HAP-1 (cell line): ENCODE results near the gene DRICH1.
"Not testable (repeated sequence)": the region's sequence is repeated elsewhere in the genome, so short reads cannot be mapped to it uniquely, and the experiment has no call there.

Experiments
- DNase-seq, 2 experiments: peaks; one replicate each; pipeline ENCODE4 v3.0.0-alpha.2; 2016 to 2020; ENCODE audit warnings: low spot score in 2 of 2
- H3K27me3 ChIP-seq: fragments of 250-450 bp; sonication (Bioruptor Pico); 2 replicates; pipeline ENCODE4 v1.5.1; 2020; ENCODE audit warnings: low read depth, mild to moderate bottlenecking, moderate library complexity
- H3K36me3 ChIP-seq: fragments of 250-450 bp; sonication (Bioruptor Pico); replicated peaks from 2 replicates; pipeline ENCODE4 v1.5.1; 2020; ENCODE audit warnings: mild to moderate bottlenecking
- H3K4me1 ChIP-seq: fragments of 250-450 bp; sonication (Bioruptor Pico); 2 replicates; pipeline ENCODE4 v1.5.1; 2020; ENCODE audit warnings: mild to moderate bottlenecking
- H3K4me3 ChIP-seq: fragments of 250-450 bp; sonication (Bioruptor Pico); 2 replicates; pipeline ENCODE4 v1.5.1; 2020; ENCODE audit warnings: mild to moderate bottlenecking, moderate library complexity
- H3K9me3 ChIP-seq: fragments of 250-450 bp; sonication (Bioruptor Pico); 2 replicates; pipeline ENCODE4 v1.5.1; 2020; ENCODE audit warnings: mild to moderate bottlenecking, moderate library complexity
- in situ Hi-C: fragments of 300-500 bp; cut with MboI; formaldehyde crosslinking; loops from 3 replicates; pipeline ENCODE4 v1.14.3; 2020; ENCODE audit warnings: low sequenced_read_pairs, inconsistent platforms, mixed read lengths

Gene DRICH1

GRCh38 chr22:23563111-23563510, 69.0 kb downstream of the DRICH1 start:
- in situ Hi-C loops = no loop called here
- Histone ChIP-seq H3K4me1 (no peaks in the 10 kb centered on the region; the same call in 1 of the 2 replicates), H3K4me3 (no peak overlapping the region), H3K9me3 (no peaks in the 10 kb centered on the region), H3K27me3 (no peaks in the 10 kb centered on the region), H3K36me3 (no peaks in the 10 kb centered on the region)
- no peak for DNase-seq

GRCh38 chr22:23562186-23562585, 69.9 kb downstream of the DRICH1 start:
- DNase-seq = no peak
- Histone ChIP-seq H3K36me3 (no peaks in the 10 kb centered on the region), H3K27me3 (no peaks in the 10 kb centered on the region), H3K9me3 (no peaks in the 10 kb centered on the region), H3K4me1 (no peaks in the 10 kb centered on the region; the same call in 1 of the 2 replicates), H3K4me3 (no peak overlapping the region)
- in situ Hi-C loops = no loop called here

GRCh38 chr22:23561025-23561510, 71.1 kb downstream of the DRICH1 start:
- H3K36me3 ChIP-seq, H3K27me3 ChIP-seq, DNase-seq, H3K9me3 ChIP-seq, H3K4me3 ChIP-seq, in situ Hi-C loops, H3K4me1 ChIP-seq: not testable (repeated sequence)

- in situ Hi-C loops, H3K4me3 ChIP-seq, H3K4me1 ChIP-seq, H3K27me3 ChIP-seq, DNase-seq, H3K9me3 ChIP-seq, H3K36me3 ChIP-seq: not testable (repeated sequence)
These were observed 71.9 kb downstream of the DRICH1 start for GRCh38 chr22:23560215-23560614.
